Spleen (tissue), 11 donors: Measurements from ENCODE around the gene GSDMA. TPM values are rescaled to one million over a fixed set of nuclear protein-coding genes. Genes with fewer than 3 reads are reported as not detected.

Experiments used
- DNase-seq: peaks from one replicate; pipeline ENCODE4 v3.0.0-alpha.2; 2020
- H3K27ac ChIP-seq, 8 donors: fragments of 200-600 bp; sonication (generic) in 7 of 8; 1 replicate in 4 of 8; 2 replicates in 4 of 8; pipeline versions ENCODE4 v1.5.0 to v1.8.0; 2016 to 2021; ENCODE audit warnings: inconsistent platforms in 4 of 8, mild to moderate bottlenecking in 4 of 8, moderate library complexity in 1 of 8
- H3K27me3 ChIP-seq, 7 donors: fragments of 200-600 bp; sonication (generic) in 6 of 7; replicated peaks in 1 of 7; 1 replicate in 4 of 7; 2 replicates in 3 of 7; pipeline versions ENCODE4 v1.5.0 to v1.8.0; 2016 to 2021; ENCODE audit warnings: inconsistent platforms in 3 of 7, mild to moderate bottlenecking in 1 of 7
- H3K36me3 ChIP-seq, 6 donors: fragments of 200-600 bp; sonication (generic) in 5 of 6; 1 replicate in 4 of 6; 2 replicates in 2 of 6; pipeline versions ENCODE4 v1.5.0 to v1.8.0; 2016 to 2021; ENCODE audit warnings: inconsistent platforms in 2 of 6
- H3K4me1 ChIP-seq, 6 donors: fragments of 200-600 bp; sonication (generic) in 5 of 6; 1 replicate in 3 of 6; 2 replicates in 3 of 6; pipeline versions ENCODE4 v1.5.0 to v1.8.0; 2016 to 2021; ENCODE audit warnings: inconsistent platforms in 3 of 6
- H3K4me3 ChIP-seq, 8 donors: fragments of 200-600 bp; sonication (generic) in 7 of 8; 1 replicate in 4 of 8; 2 replicates in 4 of 8; pipeline versions ENCODE4 v1.5.0 to v1.8.0; 2016 to 2021; ENCODE audit warnings: inconsistent platforms in 4 of 8, mild to moderate bottlenecking in 4 of 8, moderate library complexity in 2 of 8
- H3K9me3 ChIP-seq, 8 donors: fragments of 200-600 bp; sonication (generic) in 7 of 8; 1 replicate in 4 of 8; 2 replicates in 4 of 8; pipeline versions ENCODE4 v1.5.0 to v1.8.0; 2016 to 2021; ENCODE audit warnings: inconsistent platforms in 4 of 8
- CTCF ChIP-seq, 11 experiments: fragments of 200-600 bp in 7 of 11; fragments of 450-650 bp in 4 of 11; sonication (generic) in 4 of 11; IDR thresholded peaks in 8 of 11; conservative IDR thresholded peaks in 3 of 11; 1 replicate in 7 of 11; 2 replicates in 4 of 11; pipeline versions ENCODE4 v1.4.0 to v1.8.0; 2016 to 2021; ENCODE audit warnings: antibody characterized with exemption in 11 of 11, inconsistent platforms in 4 of 11, mild to moderate bottlenecking in 1 of 11
- POLR2A ChIP-seq, 3 donors: fragments of 450-650 bp; IDR thresholded peaks; one replicate each; pipeline ENCODE4 v1.5.1; 2017; ENCODE audit warnings: antibody characterized with exemption in 3 of 3, mild to moderate bottlenecking in 1 of 3
- POLR2AphosphoS5 ChIP-seq, 3 donors: sonication (generic); formaldehyde crosslinking; IDR thresholded peaks; one replicate each; pipeline ENCODE4 v1.5.1; 2017; ENCODE audit warnings: antibody characterized with exemption in 3 of 3
- WGBS, 5 donors: extraction: QIAGEN DNeasy Blood & Tissue Kit in 3 of 5; methylation state at CpG; one replicate each; pipeline versions ENCODE4 v1.1.5 to v1.1.7; 2013 to 2018; 5-methylcytosine and 5-hydroxymethylcytosine counted together
- intact Hi-C: fragments of 100-400 bp; cut with DNase I; formaldehyde crosslinking; loops from one replicate; pipeline ENCODE4 v1.15.0; 2023; ENCODE audit warnings: low total_unique reads
- polyA plus RNA-seq, 3 donors: library from polyadenylated mRNA; stranded (reverse); fragments of 200-250 nt; gene quantifications; one replicate each; pipeline ENCODE4 v1.2.1, GENCODE V29; 2013
- total RNA-seq, 7 donors: library from RNA; depleted of rRNA in 3 of 7; stranded (reverse); fragments of >200 nt in 3 of 7; fragmentation: NEBNext Ultra II Directional in 4 of 7; extraction: Animal tissue kit (Norgen Biotek cat#: 25700) in 4 of 7; gene quantifications; one replicate each; pipeline versions ENCODE4 v1.1.0 to v1.2.1, GENCODE V29; 2016 to 2021
- donor health status: healthy with polysubstance abuse.
- donor health status: DM: no; HTN: no; CAD: no; lungs with moderate emphysema.
- donor health status: DM: no; HTN: no; CAD: no.
- donor health status: Bipolar disorder and iron deficiency.
- donor health status: healthy.
- donor health status: DM: no; HTN: no; CAD: no.
- donor health status: DM: yes; HTN: yes; CAD: no.

Gene GSDMA
- total and polyA plus RNA-seq, 10 donors: 0.07 to 1.2 (median 0.41) TPM; not detected in 3

- Histone ChIP-seq H3K36me3 (peaks cover 0 to 19% (median 4%) of the 10 kb centered on the region in 6 donors), H3K4me1 (peaks cover 14 to 63% (median 44%) of the 10 kb centered on the region in 6 donors), H3K4me3 (no peak overlapping the region), H3K27me3 (peaks cover 0 to 6% (median 0%) of the 10 kb centered on the region in 7 donors), H3K27ac (peak overlapping the region; percentile 23 to 73 (median 50)), H3K9me3 (no peaks in the 10 kb centered on the region)
- intact Hi-C loops: no loop called here
- DNase-seq: no peak
- WGBS, 5 donors: 39 to 71% (median 57%) methylated on average over 12 to 18 of the region's 18 CpGs
- TF ChIP-seq POLR2A (IDR thresholded peaks at IDR 0.05) (no peak), CTCF (IDR thresholded peaks at IDR 0.05 in 8 of 11, conservative IDR thresholded peaks at IDR 0.05 in 3 of 11) (no peak), POLR2AphosphoS5 (IDR thresholded peaks at IDR 0.05) (no peak)
Observed at GRCh38 chr17:40014375-40014980, 51.7 kb downstream of the GSDMA start.

GRCh38 chr17:40015005-40015997 is 52.5 kb downstream of the GSDMA start, which contains the start of gene CSF3:
CSF3 (plus strand) TSS chr17:40015440; CDS start chr17:40015475, 35 bp downstream.
- 39 to 51% (median 46%) methylated on average over 16 to 20 of the region's 20 CpGs for WGBS, 5 donors
- peaks cover 14 to 71% (median 48%) of the 10 kb centered on the region in 6 donors for H3K4me1 ChIP-seq
- peaks cover 0 to 28% (median 12%) of the 10 kb centered on the region in 6 donors for H3K36me3 ChIP-seq
- TF ChIP-seq POLR2AphosphoS5 (IDR thresholded peaks at IDR 0.05): peak; percentile 10 to 69 (median 66)
- TF ChIP-seq CTCF (IDR thresholded peaks at IDR 0.05 in 8 of 11, conservative IDR thresholded peaks at IDR 0.05 in 3 of 11): no peak
- peak within 1 kb of the TSS; percentile 23 to 73 (median 50) for H3K27ac ChIP-seq
- intact Hi-C loops: no loop called here
- H3K9me3 ChIP-seq: no peaks in the 10 kb centered on the region
- H3K4me3 ChIP-seq: peak within 1 kb of the TSS in 2 of 8 donors; percentile 6 to 8
- DNase-seq: no peak
- peaks cover 0 to 6% (median 0%) of the 10 kb centered on the region in 7 donors for H3K27me3 ChIP-seq

- peaks cover 14 to 81% (median 53%) of the 10 kb centered on the region in 6 donors for H3K4me1 ChIP-seq
Observed at GRCh38 chr17:40015998-40016985, 53.5 kb downstream of the GSDMA start.

More at GRCh38 chr17:40015998-40016985, 53.5 kb downstream of the GSDMA start:
- no peak for TF ChIP-seq CTCF (IDR thresholded peaks at IDR 0.05 in 8 of 11, conservative IDR thresholded peaks at IDR 0.05 in 3 of 11)
- TF ChIP-seq POLR2A (IDR thresholded peaks at IDR 0.05): no peak
- no peak for TF ChIP-seq POLR2AphosphoS5 (IDR thresholded peaks at IDR 0.05)
- no peak for DNase-seq
- H3K27ac ChIP-seq: peak overlapping the region in 4 of 8 donors; percentile 44 to 73 (median 60)
- H3K4me3 ChIP-seq: peak overlapping the region in 2 of 8 donors; percentile 6 to 8
- intact Hi-C loops: no loop called here
- peaks cover 0 to 6% (median 0%) of the 10 kb centered on the region in 7 donors for H3K27me3 ChIP-seq
- no peaks in the 10 kb centered on the region for H3K9me3 ChIP-seq
- peaks cover 0 to 38% (median 18%) of the 10 kb centered on the region in 6 donors for H3K36me3 ChIP-seq
- WGBS, 5 donors: 68 to 89% (median 75%) methylated on average over 25 to 26 of the region's 26 CpGs
